ENCODE data around the gene NTRK3.

Gene NTRK3

DNA sequence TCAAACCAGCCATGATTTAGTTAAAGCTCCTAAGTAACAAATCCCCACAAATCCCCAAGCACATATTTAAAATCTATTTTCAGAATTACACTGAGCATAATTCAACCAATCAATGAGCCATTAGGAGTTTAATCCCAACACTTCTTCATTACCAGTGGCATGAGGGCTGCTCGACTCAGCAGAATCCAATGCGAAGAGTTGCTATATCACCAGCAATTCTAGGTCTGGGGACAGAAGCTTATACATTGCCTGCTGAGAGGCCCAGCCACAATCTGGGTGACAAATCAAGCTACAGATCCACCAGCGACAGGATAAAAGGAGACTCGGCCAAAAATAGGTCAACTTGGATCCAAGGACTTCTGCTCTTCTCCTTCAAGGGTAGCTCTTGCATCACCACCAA, 238.8 kb downstream of the NTRK3 start:
- H3K4me2 ChIP-seq (ENCODE audit: low read length), result no peak overlapping the region
- WGBS (ENCODE audit: extremely low coverage, insufficient coverage, insufficient read length), result no CpG with 5 or more reads among the region's 4 CpGs
- no peak overlapping the region for H3K18ac ChIP-seq (ENCODE audit: low read length)
- no peak overlapping the region for H4K12ac ChIP-seq (ENCODE audit: low read depth, low read length)
- H3K79me2 ChIP-seq (ENCODE audit: control insufficient read depth, insufficient read depth, low read length, poor library complexity), result no peaks in the 10 kb centered on the region
- H3K27ac ChIP-seq (ENCODE audit: low read depth, low read length), result no peak overlapping the region
- DNase-seq, result no peak
- no peak overlapping the region for H3K4me3 ChIP-seq (ENCODE audit: low read depth, low read length)
- H3K79me1 ChIP-seq (ENCODE audit: low read length), result no peaks in the 10 kb centered on the region
- peaks cover 2% of the 10 kb centered on the region for H3K9me3 ChIP-seq (ENCODE audit: insufficient read depth, low read depth, low read length)
- H3K23ac ChIP-seq (ENCODE audit: low read length), result no peak overlapping the region
- H2AK5ac ChIP-seq (ENCODE audit: low read length), result no peak overlapping the region
- H3K4me1 ChIP-seq (ENCODE audit: control insufficient read depth in 1 of 2, insufficient read depth in 2 of 2, low read length in 2 of 2), result peaks cover 0 to 2% of the 10 kb centered on the region in 2 experiments
- H3K4ac ChIP-seq (ENCODE audit: low read depth, low read length), result no peak overlapping the region
- no peak overlapping the region for H2BK120ac ChIP-seq (ENCODE audit: insufficient read depth, low read length, poor library complexity)
- no peak overlapping the region for H3K14ac ChIP-seq (ENCODE audit: low read length)
- H3K36me3 ChIP-seq (ENCODE audit: control insufficient read depth in 1 of 2, insufficient read depth in 2 of 2, low read length in 2 of 2), result no peaks in the 10 kb centered on the region
- H3K9ac ChIP-seq (ENCODE audit: low read length), result no peak overlapping the region
- no peak overlapping the region for H4K91ac ChIP-seq (ENCODE audit: low read depth, low read length)
- H2AFZ ChIP-seq (ENCODE audit: insufficient read depth, low read length, poor library complexity), result no peak overlapping the region
- H4K8ac ChIP-seq (ENCODE audit: low read depth, low read length), result no peak overlapping the region
- no peak overlapping the region for H2BK5ac ChIP-seq (ENCODE audit: low read depth, low read length, poor library complexity)
- H2BK12ac ChIP-seq (ENCODE audit: low read length), result no peak overlapping the region
- H3K27me3 ChIP-seq (ENCODE audit: insufficient read depth, low read length), result no peaks in the 10 kb centered on the region

- Histone ChIP-seq H3K4me3 (ENCODE audit: low read depth, low read length) (no peak overlapping the region), H4K12ac (ENCODE audit: low read depth, low read length) (no peak overlapping the region), H3K79me1 (ENCODE audit: low read length) (no peaks in the 10 kb centered on the region), H3K14ac (ENCODE audit: low read length) (no peak overlapping the region), H4K91ac (ENCODE audit: low read depth, low read length) (no peak overlapping the region), H3K27ac (ENCODE audit: low read depth, low read length) (no peak overlapping the region), H2AFZ (ENCODE audit: insufficient read depth, low read length, poor library complexity) (no peak overlapping the region), H3K4me2 (ENCODE audit: low read length) (no peak overlapping the region), H3K9me3 (ENCODE audit: insufficient read depth, low read depth, low read length) (peaks cover 2% of the 10 kb centered on the region), H3K79me2 (ENCODE audit: control insufficient read depth, insufficient read depth, low read length, poor library complexity) (no peaks in the 10 kb centered on the region), H3K18ac (ENCODE audit: low read length) (no peak overlapping the region), H3K27me3 (ENCODE audit: insufficient read depth, low read length) (no peaks in the 10 kb centered on the region), H2BK5ac (ENCODE audit: low read depth, low read length, poor library complexity) (no peak overlapping the region), H2BK120ac (ENCODE audit: insufficient read depth, low read length, poor library complexity) (no peak overlapping the region), H4K8ac (ENCODE audit: low read depth, low read length) (no peak overlapping the region), H3K9ac (ENCODE audit: low read length) (no peak overlapping the region), H3K4me1 (ENCODE audit: control insufficient read depth in 1 of 2, insufficient read depth in 2 of 2, low read length in 2 of 2) (peaks cover 0 to 2% of the 10 kb centered on the region in 2 experiments), H3K36me3 (ENCODE audit: control insufficient read depth in 1 of 2, insufficient read depth in 2 of 2, low read length in 2 of 2) (no peaks in the 10 kb centered on the region), H2AK5ac (ENCODE audit: low read length) (no peak overlapping the region), H3K4ac (ENCODE audit: low read depth, low read length) (no peak overlapping the region), H2BK12ac (ENCODE audit: low read length) (no peak overlapping the region), H3K23ac (ENCODE audit: low read length) (no peak overlapping the region)
- no CpG with 5 or more reads among the region's 3 CpGs for WGBS (ENCODE audit: extremely low coverage, insufficient coverage, insufficient read length)
- DNase-seq, result no peak
Measured at GRCh38 chr15:88016406-88016805, 240.1 kb downstream of the NTRK3 start.

DNA sequence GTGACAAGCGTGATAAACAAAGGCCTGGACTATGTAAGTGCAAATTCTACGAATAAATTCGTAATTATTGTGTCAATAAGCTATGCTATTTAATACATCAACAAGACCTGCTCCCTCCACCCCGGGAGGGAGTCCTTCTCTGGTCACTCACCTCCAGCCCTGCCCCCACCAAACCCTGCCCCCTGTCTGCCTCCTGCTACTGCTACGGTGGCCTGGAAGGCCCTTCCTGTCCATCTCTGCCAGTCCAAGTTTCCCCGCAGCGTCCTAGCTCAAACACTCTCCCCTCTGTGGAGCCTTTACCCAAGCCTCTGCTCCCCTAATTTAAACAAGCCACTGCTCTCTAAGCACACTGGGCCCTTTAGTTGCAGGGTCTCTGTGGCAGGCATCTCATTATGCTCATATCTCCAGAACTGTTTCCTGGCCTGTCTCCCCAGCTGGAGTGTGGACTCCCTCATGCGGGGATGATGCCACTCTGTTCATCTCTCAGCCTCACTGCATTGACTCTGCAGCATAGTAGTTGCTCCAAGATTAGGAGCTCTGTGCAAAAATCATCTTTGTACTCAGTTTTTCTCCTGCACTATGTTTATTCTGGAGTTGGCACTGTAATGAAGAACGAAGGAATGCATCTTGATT, 241.2 kb downstream of the NTRK3 start:
- Histone ChIP-seq H2BK5ac (ENCODE audit: low read depth, low read length, poor library complexity) (no peak overlapping the region), H3K18ac (ENCODE audit: low read length) (no peak overlapping the region), H2BK120ac (ENCODE audit: insufficient read depth, low read length, poor library complexity) (no peak overlapping the region), H3K27me3 (ENCODE audit: insufficient read depth, low read length) (no peaks in the 10 kb centered on the region), H3K4ac (ENCODE audit: low read depth, low read length) (no peak overlapping the region), H3K79me1 (ENCODE audit: low read length) (no peaks in the 10 kb centered on the region), H2AK5ac (ENCODE audit: low read length) (no peak overlapping the region), H3K79me2 (ENCODE audit: control insufficient read depth, insufficient read depth, low read length, poor library complexity) (no peaks in the 10 kb centered on the region), H3K4me2 (ENCODE audit: low read length) (no peak overlapping the region), H4K12ac (ENCODE audit: low read depth, low read length) (no peak overlapping the region), H3K23ac (ENCODE audit: low read length) (no peak overlapping the region), H2BK12ac (ENCODE audit: low read length) (no peak overlapping the region), H3K14ac (ENCODE audit: low read length) (no peak overlapping the region), H4K8ac (ENCODE audit: low read depth, low read length) (no peak overlapping the region), H3K9ac (ENCODE audit: low read length) (no peak overlapping the region), H3K4me1 (ENCODE audit: control insufficient read depth in 1 of 2, insufficient read depth in 2 of 2, low read length in 2 of 2) (peaks cover 0 to 2% of the 10 kb centered on the region in 2 experiments), H3K4me3 (ENCODE audit: low read depth, low read length) (no peak overlapping the region), H4K91ac (ENCODE audit: low read depth, low read length) (no peak overlapping the region), H3K27ac (ENCODE audit: low read depth, low read length) (no peak overlapping the region), H3K36me3 (ENCODE audit: control insufficient read depth in 1 of 2, insufficient read depth in 2 of 2, low read length in 2 of 2) (no peaks in the 10 kb centered on the region), H2AFZ (ENCODE audit: insufficient read depth, low read length, poor library complexity) (no peak overlapping the region), H3K9me3 (ENCODE audit: insufficient read depth, low read depth, low read length) (peaks cover 2% of the 10 kb centered on the region)
- no peak for DNase-seq
- no CpG with 5 or more reads among the region's 9 CpGs for WGBS (ENCODE audit: extremely low coverage, insufficient coverage, insufficient read length)

GRCh38 chr15:88014454-88015160, 241.9 kb downstream of the NTRK3 start:
- Histone ChIP-seq H3K9me3 (ENCODE audit: insufficient read depth, low read depth, low read length) (peaks cover 2% of the 10 kb centered on the region), H3K79me1 (ENCODE audit: low read length) (no peaks in the 10 kb centered on the region), H3K14ac (ENCODE audit: low read length) (no peak overlapping the region), H3K36me3 (ENCODE audit: control insufficient read depth in 1 of 2, insufficient read depth in 2 of 2, low read length in 2 of 2) (no peaks in the 10 kb centered on the region), H3K4ac (ENCODE audit: low read depth, low read length) (no peak overlapping the region), H2AK5ac (ENCODE audit: low read length) (no peak overlapping the region), H2AFZ (ENCODE audit: insufficient read depth, low read length, poor library complexity) (no peak overlapping the region), H3K4me2 (ENCODE audit: low read length) (no peak overlapping the region), H3K18ac (ENCODE audit: low read length) (no peak overlapping the region), H3K4me3 (ENCODE audit: low read depth, low read length) (no peak overlapping the region), H3K27ac (ENCODE audit: low read depth, low read length) (no peak overlapping the region), H2BK120ac (ENCODE audit: insufficient read depth, low read length, poor library complexity) (no peak overlapping the region), H3K4me1 (ENCODE audit: control insufficient read depth in 1 of 2, insufficient read depth in 2 of 2, low read length in 2 of 2) (peaks cover 0 to 2% of the 10 kb centered on the region in 2 experiments), H4K91ac (ENCODE audit: low read depth, low read length) (no peak overlapping the region), H4K8ac (ENCODE audit: low read depth, low read length) (no peak overlapping the region), H3K23ac (ENCODE audit: low read length) (no peak overlapping the region), H3K27me3 (ENCODE audit: insufficient read depth, low read length) (no peaks in the 10 kb centered on the region), H3K9ac (ENCODE audit: low read length) (no peak overlapping the region), H4K12ac (ENCODE audit: low read depth, low read length) (no peak overlapping the region), H2BK12ac (ENCODE audit: low read length) (no peak overlapping the region), H3K79me2 (ENCODE audit: control insufficient read depth, insufficient read depth, low read length, poor library complexity) (no peaks in the 10 kb centered on the region), H2BK5ac (ENCODE audit: low read depth, low read length, poor library complexity) (no peak overlapping the region)
- no CpG with 5 or more reads among the region's 9 CpGs for WGBS (ENCODE audit: extremely low coverage, insufficient coverage, insufficient read length)
- DNase-seq, result no peak

Data from trophoblast cell (in vitro differentiated cells and primary cell).